DND-41 (cell line): ENCODE measurements around the gene DCLRE1B.

Source experiments
- ATAC-seq: fragments of 200-7000 bp; cut with Tn5 transposase; 3 replicates; pipeline ENCODE4 v1.9.1; 2021; ENCODE audit warnings: low read depth; ENCODE audit not compliant: insufficient read depth
- DNase-seq: peaks from one replicate; pipeline ENCODE4 v3.0.0-alpha.2; 2020
- H2AFZ ChIP-seq: 2 replicates; pipeline ENCODE4 v1.6.0; 2012; ENCODE audit warnings: low read depth, low read length
- H3K27ac ChIP-seq: 2 replicates; pipeline ENCODE4 v1.5.1; 2012; ENCODE audit warnings: low read length, inconsistent platforms
- H3K27me3 ChIP-seq: fragments of 200-600 bp; sonication (generic); 2 replicates; pipeline ENCODE4 v1.6.0; 2012; ENCODE audit warnings: low read length, mild to moderate bottlenecking, inconsistent platforms; ENCODE audit not compliant: insufficient read depth, poor library complexity
- H3K36me3 ChIP-seq: 2 replicates; pipeline ENCODE4 v1.5.1; 2012; ENCODE audit warnings: low read length, inconsistent platforms; ENCODE audit not compliant: insufficient read depth
- H3K4me1 ChIP-seq: 2 replicates; pipeline ENCODE4 v1.5.1; 2012; ENCODE audit warnings: mild to moderate bottlenecking, low read length; ENCODE audit not compliant: insufficient read depth
- H3K4me2 ChIP-seq: 2 replicates; pipeline ENCODE4 v1.6.0; 2012; ENCODE audit warnings: mild to moderate bottlenecking, moderate library complexity, low read length, inconsistent platforms; ENCODE audit not compliant: insufficient read depth
- H3K4me3 ChIP-seq, 2 experiments: fragments of 200-600 bp in 1 of 2; shearing (Covaris generic) in 1 of 2; 2 replicates each; pipeline ENCODE4 v1.5.1; 2012 to 2016; ENCODE audit warnings: inconsistent platforms in 2 of 2, low read length in 2 of 2, mild to moderate bottlenecking in 2 of 2, low read depth in 1 of 2, moderate library complexity in 1 of 2
- H3K79me2 ChIP-seq: 2 replicates; pipeline ENCODE4 v1.6.0; 2012; ENCODE audit warnings: low read length, inconsistent platforms; ENCODE audit not compliant: insufficient read depth
- H3K9ac ChIP-seq: 2 replicates; pipeline ENCODE4 v1.6.0; 2012; ENCODE audit warnings: low read depth, mild to moderate bottlenecking, inconsistent platforms, low read length, moderate library complexity
- H3K9me3 ChIP-seq: 2 replicates; pipeline ENCODE4 v1.5.1; 2012; ENCODE audit warnings: low read length, moderate library complexity, mild to moderate bottlenecking, inconsistent platforms; ENCODE audit not compliant: insufficient read depth, severe bottlenecking
- H4K20me1 ChIP-seq: 2 replicates; pipeline ENCODE4 v1.6.0; 2012; ENCODE audit warnings: low read length; ENCODE audit not compliant: insufficient read depth
- CTCF ChIP-seq: IDR thresholded peaks from 2 replicates; pipeline ENCODE4 v1.5.1; 2012; ENCODE audit warnings: borderline replicate concordance, low read length, moderate library complexity, mild to moderate bottlenecking; ENCODE audit not compliant: poor library complexity, severe bottlenecking; ENCODE audit errors: extremely low read depth
- EZH2 ChIP-seq: IDR thresholded peaks from 3 replicates; pipeline ENCODE4 v1.6.1; 2012; ENCODE audit warnings: borderline replicate concordance, low read depth, mild to moderate bottlenecking, moderate library complexity, low read length, inconsistent platforms; ENCODE audit not compliant: severe bottlenecking

The DCLRE1B gene

GRCh38 chr1:113860891-113861290 lies 44.2 kb upstream of the DCLRE1B start:
- ATAC-seq (no peak), DNase-seq (no peak)
- no peak overlapping the region for H3K4me2 ChIP-seq
- peaks cover 6% of the 10 kb centered on the region; the same call in 1 of the 2 replicates for H3K79me2 ChIP-seq
- H4K20me1 ChIP-seq = no peaks in the 10 kb centered on the region
- no peak overlapping the region for H3K4me3 ChIP-seq
- no peaks in the 10 kb centered on the region for H3K9me3 ChIP-seq
- 0 out of 2 replicates have a peak overlapping the region, but pooled peaks have one; percentile 22 for H3K27ac ChIP-seq
- H3K27me3 ChIP-seq = no peaks in the 10 kb centered on the region
- no peak overlapping the region for H2AFZ ChIP-seq
- H3K36me3 ChIP-seq = peaks cover 35% of the 10 kb centered on the region
- no peak for TF ChIP-seq CTCF
- H3K9ac ChIP-seq = no peak overlapping the region
- no peaks in the 10 kb centered on the region for H3K4me1 ChIP-seq

- no peak for TF ChIP-seq EZH2
- no peak for TF ChIP-seq CTCF
- Histone ChIP-seq H3K79me2 (peaks cover 9% of the 10 kb centered on the region; the same call in 1 of the 2 replicates), H3K4me1 (no peaks in the 10 kb centered on the region), H3K4me3 (no peak overlapping the region), H3K27ac (no peak overlapping the region), H3K36me3 (peaks cover 27% of the 10 kb centered on the region), H3K9ac (no peak overlapping the region), H3K9me3 (no peaks in the 10 kb centered on the region), H2AFZ (no peak overlapping the region), H3K27me3 (no peaks in the 10 kb centered on the region), H3K4me2 (no peak overlapping the region), H4K20me1 (no peaks in the 10 kb centered on the region)
- ATAC-seq = no peak
- no peak for DNase-seq
These were observed 43.5 kb upstream of the DCLRE1B start for GRCh38 chr1:113861641-113862040.

- TF ChIP-seq CTCF (no peak), EZH2 (no peak)
- no peak for ATAC-seq
- Histone ChIP-seq H3K9me3 (no peaks in the 10 kb centered on the region), H3K4me1 (peaks cover 54% of the 10 kb centered on the region), H3K36me3 (0 out of 2 replicates have a peak, but pooled peaks cover under 1% of the 10 kb centered on the region), H3K9ac (no peak overlapping the region), H4K20me1 (no peaks in the 10 kb centered on the region), H3K27ac (no peak overlapping the region; the same call in 1 of the 2 replicates), H3K27me3 (no peaks in the 10 kb centered on the region), H3K79me2 (peaks cover 46% of the 10 kb centered on the region), H2AFZ (no peak overlapping the region), H3K4me3 (no peak overlapping the region), H3K4me2 (peak overlapping the region; percentile 25)
- no peak for DNase-seq
These were observed 36.6 kb upstream of the DCLRE1B start for GRCh38 chr1:113868387-113869083.

- Histone ChIP-seq H2AFZ (no peak overlapping the region), H3K9me3 (no peaks in the 10 kb centered on the region), H3K4me3 (peak overlapping the region; percentile 50 to 62; a peak in 3 of 4 replicates), H3K4me2 (peak overlapping the region; percentile 74), H3K27ac (peak overlapping the region; percentile 90), H4K20me1 (no peaks in the 10 kb centered on the region), H3K36me3 (no peaks in the 10 kb centered on the region), H3K27me3 (no peaks in the 10 kb centered on the region), H3K79me2 (peaks cover 46% of the 10 kb centered on the region), H3K4me1 (peaks cover 66% of the 10 kb centered on the region), H3K9ac (peak overlapping the region; percentile 69)
- TF ChIP-seq CTCF = no peak
- TF ChIP-seq EZH2 = no peak
- ATAC-seq = no peak
- DNase-seq = peak; percentile 45
These were observed 34.3 kb upstream of the DCLRE1B start for GRCh38 chr1:113870778-113871177.
